NCI-H510A (cell line): ENCODE results near the gene GSTP1.
"Not testable (repeated sequence)": the region's sequence is repeated elsewhere in the genome, so short reads cannot be mapped to it uniquely, and the experiment has no call there.

Experiments used
- DNase-seq: peaks from one replicate; lab custom pipeline; 2025; lab: John Stamatoyannopoulos, UW

Gene GSTP1

DNA sequence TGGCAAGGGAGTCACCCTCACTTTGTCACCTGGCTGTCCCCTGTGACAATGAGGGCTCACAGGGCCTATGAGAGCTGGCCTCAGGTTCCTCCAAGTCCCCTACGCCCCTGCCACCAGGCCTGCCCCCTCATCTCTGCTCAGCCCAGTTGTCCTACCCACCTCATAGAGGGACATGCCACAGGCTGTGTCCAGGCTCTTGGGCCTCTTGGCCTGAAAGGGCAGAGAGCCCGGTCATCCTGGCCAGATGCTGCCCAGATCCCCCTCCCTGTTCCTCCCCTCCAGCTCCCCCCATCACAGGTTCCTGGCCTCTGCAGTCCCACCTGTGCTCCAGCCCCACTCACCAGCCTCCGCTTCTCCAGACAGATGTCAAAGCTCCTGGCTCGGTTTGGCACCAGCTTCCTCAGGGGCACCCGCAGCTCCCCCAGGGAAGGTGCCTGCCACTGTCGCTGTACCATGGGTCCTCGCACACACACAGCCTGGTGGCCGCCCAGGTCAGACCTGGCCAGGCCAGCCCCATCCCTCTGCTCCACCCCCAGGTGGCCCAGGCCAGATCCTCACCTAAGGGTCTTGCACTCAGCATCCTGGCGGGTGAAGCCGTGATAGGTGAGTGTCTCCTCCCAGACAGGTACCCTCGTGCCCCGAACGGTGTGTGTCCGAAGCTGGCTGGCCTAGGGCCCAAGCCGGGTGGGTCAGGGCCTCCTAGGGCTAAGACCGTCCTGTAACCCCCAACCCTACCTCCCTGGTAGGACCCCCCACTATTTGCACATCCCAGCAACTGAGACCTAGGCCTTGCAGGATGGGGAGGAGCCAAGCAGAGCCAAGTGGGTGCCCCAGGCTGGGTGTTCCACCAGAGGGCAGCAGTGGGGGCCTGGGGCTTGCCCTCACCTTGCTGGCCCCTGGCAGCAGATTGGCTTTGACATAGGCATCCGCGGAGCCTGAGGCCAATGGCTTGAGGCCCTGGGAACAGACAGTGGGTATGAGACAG is 31.4 kb downstream of the GSTP1 start:
- DNase-seq = peak; percentile 18

DNA sequence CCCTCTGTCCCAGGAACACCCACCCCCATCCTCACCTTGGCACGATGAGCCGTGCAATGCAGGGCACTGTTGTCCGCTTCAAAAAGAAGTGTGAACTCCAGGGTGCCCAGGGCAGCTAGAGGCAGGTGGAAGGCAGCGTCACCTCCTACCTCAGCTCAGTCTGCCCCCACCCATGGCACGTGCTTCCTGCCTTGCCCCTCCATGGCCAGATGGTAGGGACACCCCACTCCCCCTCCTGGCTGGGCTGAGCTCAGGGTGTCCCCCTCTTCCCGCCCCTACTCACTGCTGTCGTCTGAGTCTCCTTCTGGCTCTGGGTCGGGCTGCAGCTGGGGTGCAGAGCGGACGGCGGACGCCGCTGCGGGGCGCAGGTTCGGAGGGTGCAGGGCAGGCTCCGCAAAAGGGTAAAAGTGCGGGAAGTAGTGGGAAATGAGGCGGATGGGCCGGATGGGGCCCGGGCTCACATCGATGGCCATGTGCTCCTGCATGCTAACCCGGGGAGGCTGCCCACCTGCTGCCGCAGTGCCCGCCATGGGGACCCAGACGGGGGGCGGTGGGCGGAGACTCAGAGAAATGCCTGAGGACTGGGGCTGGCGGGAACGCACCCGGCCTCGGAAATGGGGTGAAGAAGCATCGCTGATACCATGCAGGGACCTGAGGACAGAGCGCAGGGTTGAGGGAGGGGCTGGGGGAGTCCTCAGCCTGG is 32.3 kb downstream of the GSTP1 start:
- DNase-seq = no peak

DNA sequence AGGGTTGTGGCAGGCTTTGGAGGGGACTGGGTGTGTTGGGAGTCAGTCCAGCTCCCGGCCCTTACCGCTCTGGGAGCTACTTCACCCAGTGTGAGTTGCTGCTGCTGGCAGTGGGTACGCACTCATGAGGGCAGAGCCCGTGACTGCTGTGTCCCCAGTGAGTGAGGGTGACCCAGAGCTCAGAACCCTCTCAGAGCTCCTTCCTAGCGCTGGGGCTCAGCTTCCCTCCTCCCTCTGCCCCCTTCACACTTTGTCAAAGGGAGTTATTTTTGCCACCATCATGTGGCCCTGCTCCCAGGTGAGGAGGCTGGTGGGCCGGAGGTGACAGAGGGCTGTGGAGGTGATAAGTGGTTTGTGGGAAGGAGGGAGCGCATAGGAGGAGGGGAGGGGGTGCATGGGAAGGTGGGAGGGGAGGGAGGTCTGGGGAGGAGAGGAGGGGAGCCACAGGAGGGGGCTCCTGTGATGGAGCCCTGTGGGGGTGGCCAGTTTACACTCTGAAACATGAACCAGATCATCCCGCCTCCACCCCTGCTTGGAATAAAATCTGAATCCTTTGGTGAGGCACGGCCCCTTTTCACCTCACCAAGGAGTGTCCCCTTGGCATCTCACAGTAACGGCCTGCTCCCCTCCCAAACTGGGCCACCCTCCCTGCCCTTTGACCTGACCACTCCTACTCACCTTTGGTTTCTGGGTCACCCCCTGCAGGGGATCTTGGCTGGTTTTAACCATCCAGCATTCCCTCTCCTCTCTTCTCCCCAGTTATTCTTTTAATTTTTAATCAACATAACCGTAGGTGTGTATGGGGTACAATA is 33.0 kb downstream of the GSTP1 start:
- no peak for DNase-seq

DNA sequence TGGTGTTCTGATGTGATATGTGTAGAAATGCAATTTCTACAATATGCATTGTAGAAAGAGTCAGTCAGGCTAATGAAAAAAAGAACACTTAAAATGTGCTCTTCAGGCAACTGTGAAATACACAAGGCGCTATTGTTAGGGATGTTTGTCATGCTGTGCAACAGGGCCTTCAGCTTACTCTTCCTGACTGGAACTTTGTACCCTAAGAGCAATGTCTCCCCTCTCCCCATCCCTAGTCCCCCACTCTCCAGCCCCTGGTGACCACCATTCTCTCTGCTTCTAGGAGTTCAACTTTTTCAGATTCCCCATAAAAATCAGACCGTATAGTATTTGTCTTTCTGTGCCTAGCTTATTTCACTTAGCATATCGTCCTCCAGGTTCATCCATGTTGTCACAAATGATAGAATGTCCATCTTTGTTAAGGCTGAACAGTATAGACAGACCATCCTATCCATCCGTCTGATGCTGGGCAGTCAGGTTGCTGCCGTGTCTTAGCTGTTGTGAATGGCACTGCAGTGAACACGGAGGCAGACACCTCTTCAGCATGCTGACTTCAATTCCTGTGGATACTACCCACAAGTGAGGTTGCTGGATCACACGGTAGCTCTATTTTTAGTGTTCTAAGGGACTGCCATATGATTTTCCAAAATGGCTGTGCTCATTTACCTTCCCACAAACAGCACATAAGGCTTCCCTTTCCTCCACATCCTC is 33.8 kb downstream of the GSTP1 start:
- DNase-seq = no peak

DNA sequence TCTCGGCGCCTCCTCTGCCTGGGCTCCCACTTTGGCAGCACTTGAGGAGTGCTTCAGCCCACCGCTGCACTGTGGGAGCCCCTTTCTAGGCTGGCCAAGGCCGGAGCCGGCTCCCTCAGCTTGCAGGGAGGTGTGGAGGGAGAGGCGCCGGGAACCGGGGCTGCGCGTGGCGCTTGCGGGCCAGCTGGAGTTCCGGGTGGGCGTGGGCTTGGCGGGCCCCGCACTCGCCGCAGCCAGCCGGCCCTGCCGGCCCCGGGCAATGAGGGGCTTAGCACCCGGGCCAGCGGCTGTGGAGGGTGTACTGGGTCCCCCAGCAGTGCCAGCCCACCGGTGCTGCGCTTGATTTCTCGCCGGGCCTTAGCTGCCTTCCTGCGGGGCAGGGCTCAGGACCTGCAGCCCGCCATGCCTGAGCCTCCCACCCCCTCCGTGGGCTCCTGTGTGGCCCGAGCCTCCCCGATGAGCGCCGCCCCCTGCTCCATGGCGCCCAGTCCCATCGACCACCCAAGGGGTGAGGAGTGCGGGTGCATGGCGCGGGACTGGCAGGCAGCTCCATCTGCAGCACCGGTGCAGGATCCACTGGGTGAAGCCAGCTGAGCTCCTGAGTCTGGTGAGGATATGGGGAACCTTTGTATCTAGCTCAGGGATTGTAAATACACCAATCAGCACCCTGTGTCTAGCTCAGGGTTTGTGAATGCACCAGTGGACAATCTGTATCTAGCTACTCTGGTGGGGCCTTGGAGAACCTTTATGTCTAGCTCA is 35.5 kb downstream of the GSTP1 start:
- DNase-seq = not testable (repeated sequence)

DNA sequence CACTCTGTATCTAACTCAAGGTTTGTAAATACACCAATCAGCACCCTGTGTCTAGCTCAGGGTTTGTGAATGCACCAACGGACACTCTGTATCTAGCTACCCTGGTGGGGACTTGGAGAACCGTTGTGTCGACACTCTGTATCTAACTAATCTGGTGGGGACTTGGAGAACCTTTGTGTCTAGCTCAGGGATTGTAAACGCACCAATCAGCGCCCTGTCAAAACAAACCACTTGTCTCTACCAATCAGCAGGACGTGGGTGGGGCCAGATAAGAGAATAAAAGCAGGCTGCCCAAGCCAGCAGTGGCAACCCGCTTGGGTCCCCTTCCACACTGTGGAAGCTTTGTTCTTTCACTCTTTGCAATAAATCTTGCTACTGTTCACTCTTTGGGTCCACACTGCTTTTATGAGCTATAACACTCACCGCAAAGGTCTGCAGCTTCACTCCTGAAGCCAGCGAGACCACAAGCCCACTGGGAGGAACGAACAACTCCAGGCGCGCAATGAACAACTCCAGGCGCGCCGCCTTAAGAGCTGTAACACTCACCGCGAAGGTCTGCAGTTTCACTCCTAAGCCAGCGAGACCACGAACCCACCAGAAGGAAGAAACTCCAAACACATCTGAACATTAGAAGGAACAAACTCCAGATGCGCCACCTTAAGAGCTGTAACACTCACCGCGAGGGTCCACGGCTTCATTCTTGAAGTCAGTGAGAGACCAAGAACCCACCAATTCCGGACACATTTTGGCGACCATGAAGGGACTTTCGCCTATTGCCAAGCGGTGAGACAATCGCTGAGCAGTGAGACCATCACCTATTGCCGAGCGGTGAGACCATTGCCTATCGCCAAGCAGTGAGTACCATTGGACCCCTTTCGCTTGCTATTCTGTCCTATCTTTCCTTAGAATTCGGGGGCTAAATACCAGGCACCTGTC is 36.3 kb downstream of the GSTP1 start:
- DNase-seq = not testable (repeated sequence)

DNA sequence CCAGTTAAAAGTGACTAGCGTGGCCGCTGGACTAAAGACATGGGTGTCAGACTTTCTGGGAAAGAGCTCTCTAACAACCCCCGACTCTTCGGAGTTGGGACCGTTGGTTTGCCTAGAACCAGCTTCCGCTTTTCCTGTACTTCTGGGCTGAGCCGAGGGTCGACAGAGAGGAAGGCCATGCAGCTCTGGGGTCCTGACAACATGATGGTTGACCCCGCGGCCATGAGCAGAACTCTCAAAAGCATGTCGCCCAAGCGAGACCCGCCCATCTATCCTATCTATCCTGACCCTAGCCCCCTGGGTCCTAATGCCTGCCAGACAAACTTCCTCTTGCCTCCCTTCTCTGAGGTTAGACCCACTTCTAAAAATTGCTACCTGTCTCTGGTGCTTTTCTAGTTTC is 37.0 kb downstream of the GSTP1 start:
- not testable (repeated sequence) for DNase-seq

DNA sequence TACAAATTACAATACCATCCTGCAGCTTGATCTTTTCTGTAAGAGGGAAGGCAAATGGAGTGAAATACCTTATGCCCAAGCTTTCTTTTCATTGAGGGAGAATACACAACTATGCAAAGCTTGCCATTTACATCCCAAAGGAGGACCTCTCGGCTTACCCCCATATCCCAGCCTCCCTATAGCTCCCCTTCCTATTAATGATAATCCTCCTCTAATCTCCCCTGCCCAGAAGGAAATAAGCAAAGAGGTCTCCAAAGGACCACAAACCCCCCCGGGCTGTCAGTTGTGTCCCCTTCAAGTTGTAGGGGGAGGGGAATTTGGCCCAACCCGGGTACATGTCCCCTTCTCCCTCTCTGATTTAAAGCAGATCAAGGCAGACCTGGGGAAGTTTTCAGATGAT is 38.3 kb downstream of the GSTP1 start:
- not testable (repeated sequence) for DNase-seq

DNA sequence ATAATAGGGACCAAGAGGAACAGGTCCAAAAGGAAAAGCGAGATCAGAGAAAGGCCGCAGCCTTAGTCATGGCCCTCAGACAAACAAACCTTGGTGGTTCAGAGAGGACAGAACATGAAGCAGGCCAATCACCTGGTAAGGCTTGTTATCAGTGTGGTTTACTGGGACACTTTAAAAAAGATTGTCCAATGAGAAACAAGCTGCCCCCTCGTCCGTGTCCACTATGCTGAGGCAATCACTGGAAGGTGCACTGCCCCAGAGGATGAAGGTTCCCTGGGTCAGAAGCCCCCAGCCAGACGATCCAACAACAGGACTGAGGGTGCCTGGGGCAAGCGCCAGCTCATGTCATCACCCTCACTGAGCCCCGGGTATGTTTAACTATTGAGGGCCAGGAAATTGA is 39.3 kb downstream of the GSTP1 start:
- not testable (repeated sequence) for DNase-seq

DNA sequence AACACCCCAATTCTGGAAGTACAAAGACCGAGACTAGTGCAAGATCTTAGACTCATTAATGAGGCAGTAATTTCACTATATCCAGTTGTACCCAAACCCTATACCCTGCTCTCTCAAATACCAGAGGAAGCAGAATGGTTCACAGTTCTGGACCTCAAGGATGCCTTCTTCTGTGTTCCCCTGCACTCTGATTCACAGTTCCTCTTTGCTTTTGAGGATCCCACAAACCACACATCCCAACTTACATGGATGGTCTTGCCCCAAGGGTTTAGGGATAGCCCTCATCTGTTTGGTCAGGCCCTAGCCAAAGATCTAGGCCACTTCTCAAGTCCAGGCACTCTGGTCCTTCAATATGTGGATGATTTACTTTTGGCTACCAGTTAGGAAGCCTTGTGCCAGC is 40.2 kb downstream of the GSTP1 start:
- DNase-seq = not testable (repeated sequence)

DNA sequence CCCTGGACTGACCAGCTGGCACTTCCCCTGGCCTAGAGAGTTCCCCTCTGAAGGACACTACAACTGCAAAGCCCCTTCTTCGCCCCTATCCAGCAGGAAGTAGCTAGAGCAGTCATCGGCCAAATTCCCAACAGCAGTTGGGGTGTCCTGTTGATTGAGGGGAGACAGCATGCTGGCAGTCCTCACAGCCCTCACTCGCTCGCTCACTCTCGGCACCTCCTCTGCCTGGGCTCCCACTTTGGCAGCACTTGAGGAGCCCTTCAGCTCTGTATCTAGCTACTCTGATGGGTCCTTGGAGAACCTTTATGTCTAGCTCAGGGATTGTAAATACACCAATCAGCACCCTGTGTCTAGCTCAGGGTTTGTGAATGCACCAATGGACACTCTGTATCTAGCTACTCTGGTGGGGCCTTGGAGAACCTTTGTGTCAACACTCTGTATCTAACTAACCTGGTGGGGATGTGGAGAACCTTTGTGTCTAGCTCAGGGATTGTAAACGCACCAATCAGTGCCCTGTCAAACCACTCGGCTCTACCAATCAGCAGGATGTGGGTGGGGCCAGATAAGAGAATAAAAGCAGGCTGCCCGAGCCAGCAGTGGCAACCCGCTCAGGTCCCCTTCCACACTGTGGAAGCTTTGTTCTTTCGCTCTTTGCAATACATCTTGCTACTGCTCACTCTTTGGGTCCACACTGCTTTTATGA is 42.7 kb downstream of the GSTP1 start:
- DNase-seq = not testable (repeated sequence)

DNA sequence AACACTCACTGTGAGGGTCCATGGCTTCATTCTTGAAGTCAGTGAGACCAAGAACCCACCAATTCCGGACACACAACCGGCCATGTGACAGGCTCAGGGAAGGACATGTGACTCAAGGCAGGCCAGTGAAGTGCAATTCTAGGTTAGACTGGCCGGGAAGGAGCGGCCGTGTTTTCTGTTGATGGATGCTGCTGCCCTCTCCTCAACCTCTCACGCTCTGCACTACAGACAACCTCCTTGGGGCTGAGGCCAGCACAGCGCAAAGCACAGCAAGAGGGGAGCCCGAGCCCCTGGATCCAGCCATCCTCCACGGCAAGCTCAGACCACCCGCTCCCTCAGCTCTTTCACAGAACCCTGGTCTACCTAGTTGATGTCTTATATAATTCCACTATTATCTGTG is 43.4 kb downstream of the GSTP1 start:
- DNase-seq = no peak

DNA sequence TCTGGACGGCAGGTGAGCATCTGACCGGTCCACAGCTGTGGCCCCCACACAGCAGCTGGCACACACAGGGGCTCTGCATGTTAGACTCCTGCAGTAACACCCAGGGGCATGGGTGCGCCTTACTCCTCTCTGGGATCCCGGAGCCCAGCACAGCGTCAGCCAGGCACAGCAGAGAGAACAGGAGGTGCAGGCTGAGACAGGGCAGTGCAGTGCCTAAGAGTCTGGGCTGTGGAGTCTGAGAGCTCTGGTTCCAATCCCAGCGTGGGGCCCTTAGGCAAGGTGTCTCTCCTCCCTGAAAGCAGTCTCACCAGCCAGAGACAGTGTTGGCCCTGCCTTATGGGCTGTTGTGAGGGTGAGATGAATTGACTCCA is 43.8 kb downstream of the GSTP1 start:
- no peak for DNase-seq

DNA sequence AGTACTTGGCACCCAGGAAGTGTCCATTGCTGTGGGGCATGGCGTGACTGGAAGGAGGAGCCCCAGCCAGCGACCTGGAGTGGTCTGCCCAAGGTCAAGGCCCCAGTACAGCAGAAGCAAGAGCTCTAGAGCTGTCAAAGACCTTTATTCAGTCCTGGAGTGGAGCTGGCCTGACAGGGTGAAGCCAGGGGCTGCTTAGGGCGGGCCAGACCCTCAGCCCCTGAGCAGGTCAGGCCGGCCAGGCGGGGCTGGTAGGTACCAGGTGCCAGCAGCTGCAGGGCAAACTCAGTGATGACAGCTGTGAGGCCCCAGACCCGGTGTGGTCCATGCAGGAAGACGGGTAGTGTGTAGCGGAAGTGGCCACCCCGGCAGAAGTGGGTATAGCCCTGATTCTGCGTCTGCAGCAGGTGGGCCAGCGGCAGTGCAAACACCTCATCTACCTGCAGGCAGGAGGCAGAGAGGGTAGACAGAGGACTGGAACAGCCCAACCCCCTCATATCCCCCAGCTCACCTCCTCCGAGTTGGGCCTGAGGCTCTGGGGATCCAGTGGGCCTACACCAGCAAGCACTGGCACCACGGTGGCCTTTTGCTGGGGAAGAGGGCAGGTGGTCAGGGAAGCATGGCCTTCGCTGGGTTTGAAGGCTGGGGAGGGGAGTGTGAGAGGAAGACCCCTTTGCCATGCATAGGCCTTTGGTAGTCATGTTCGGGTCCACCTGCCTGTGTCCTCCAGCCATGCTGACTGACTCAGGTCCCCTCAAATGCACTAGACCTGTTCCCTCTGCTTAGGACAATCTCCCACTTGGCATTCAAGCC is 44.4 kb downstream of the GSTP1 start:
- no peak for DNase-seq

DNA sequence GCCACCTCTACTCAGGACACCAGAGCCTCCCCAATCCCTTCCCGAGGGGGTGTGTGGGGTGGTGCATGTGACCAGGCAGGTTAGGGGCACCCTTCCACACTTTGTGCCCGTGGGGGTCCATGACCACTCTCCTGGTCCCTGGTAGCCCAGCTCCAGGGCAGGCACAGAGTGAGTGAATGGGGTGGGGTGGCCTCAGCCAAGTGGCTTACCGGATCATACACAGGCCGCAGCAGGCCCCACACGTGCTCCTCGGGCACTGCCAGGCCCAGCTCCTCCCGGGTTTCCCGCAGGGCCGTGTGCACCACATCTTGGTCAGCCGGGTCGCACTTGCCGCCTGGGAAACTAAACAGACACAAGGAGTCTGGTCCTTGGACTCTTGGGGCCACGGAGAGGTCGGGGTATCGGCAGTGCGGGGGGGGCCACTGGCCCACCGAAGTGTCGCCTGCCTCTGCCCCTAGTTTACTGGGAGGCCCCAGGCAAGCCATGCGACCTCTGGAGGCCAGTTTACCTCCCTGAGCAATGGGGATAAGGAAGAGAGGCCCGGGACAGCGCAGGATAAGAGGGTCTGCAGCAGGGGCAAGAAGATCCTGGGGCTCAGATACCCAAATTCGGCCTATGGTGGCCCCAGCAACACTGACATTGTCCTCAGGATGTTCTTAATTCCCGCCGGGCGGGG is 45.2 kb downstream of the GSTP1 start:
- DNase-seq = no peak

DNA sequence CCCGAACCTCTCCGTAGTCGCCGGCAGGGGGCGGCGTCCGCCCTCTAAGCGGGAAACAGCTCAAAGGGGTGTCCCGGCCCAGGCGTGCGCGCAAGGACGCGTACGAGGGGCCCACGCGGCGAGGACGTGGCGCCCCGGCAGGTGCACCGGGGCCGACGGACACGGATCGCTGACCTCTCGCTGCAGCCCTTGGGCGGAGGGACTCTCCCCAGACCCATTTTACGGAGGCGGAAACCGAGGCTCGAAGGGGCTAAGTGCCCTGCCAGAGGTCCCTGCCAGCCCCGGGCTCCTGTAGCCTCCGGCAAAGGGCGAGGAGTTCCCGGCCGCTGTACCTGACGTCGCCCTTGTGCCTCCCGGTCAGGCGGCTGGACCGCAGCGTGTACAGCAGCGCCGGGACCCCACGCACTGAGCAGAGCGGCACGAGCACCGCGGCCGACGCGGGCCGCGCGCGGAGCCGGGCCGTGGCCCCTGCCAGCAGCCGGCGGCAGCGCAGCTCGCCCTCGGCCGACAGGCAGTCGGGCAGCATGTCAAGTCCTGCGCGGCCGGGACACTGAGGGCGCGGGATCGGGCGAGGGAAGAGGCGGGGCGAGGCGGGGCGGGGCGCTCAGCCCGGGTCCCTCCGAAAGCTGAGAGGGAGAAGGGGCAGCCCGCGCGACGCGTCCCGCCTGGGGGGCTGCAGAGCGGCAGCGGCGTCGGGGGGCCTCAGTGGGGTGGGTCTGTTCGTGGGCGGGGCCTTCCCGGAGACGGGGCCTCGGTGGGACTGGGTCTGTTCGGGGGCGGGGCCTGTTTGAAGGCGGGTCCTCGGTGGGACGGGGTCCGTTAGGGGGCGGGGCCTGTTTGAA is 46.0 kb downstream of the GSTP1 start, which contains the start of gene NUDT8:
Gene NUDT8 (minus strand): TSS at position 552 of the 842 bp plus-strand sequence. CDS start 26 bp downstream, at position 526.
- DNase-seq = peak; percentile 82
